H9 (cell line): ENCODE measurements around the gene DAGLB. TPM values are rescaled to one million over a fixed set of nuclear protein-coding genes. Genes with fewer than 3 reads are reported as not detected.

Experiments
- DNase-seq: peaks from one replicate; pipeline ENCODE4 v3.0.0-alpha.2; 2017
- H2AFZ ChIP-seq: one replicate; pipeline ENCODE4 v1.6.1; 2013; ENCODE audit warnings: mild to moderate bottlenecking, low read length, control low read depth, moderate library complexity
- H2AK5ac ChIP-seq: 2 replicates; pipeline ENCODE4 v1.6.1; 2013; ENCODE audit warnings: low read length, control low read depth, mixed read lengths; ENCODE audit not compliant: insufficient read length
- H2BK120ac ChIP-seq: one replicate; pipeline ENCODE4 v1.6.1; 2013; ENCODE audit warnings: low read depth, mild to moderate bottlenecking, low read length, control low read depth, inconsistent platforms; ENCODE audit not compliant: poor library complexity, severe bottlenecking
- H2BK12ac ChIP-seq: 2 replicates; pipeline ENCODE4 v1.6.1; 2013; ENCODE audit warnings: low read length, control low read depth, mixed read lengths, low read depth; ENCODE audit not compliant: insufficient read length
- H2BK15ac ChIP-seq: 2 replicates; pipeline ENCODE4 v1.6.1; 2013; ENCODE audit warnings: low read depth, low read length, control low read depth
- H2BK20ac ChIP-seq: one replicate; pipeline ENCODE4 v1.6.1; 2013; ENCODE audit warnings: low read depth, mild to moderate bottlenecking, low read length, control low read depth, inconsistent platforms; ENCODE audit not compliant: poor library complexity, severe bottlenecking
- H2BK5ac ChIP-seq: 2 replicates; pipeline ENCODE4 v1.6.1; 2013; ENCODE audit warnings: low read length, control low read depth, mixed read lengths; ENCODE audit not compliant: insufficient read length
- H3K14ac ChIP-seq: 2 replicates; pipeline ENCODE4 v1.6.1; 2013; ENCODE audit warnings: low read length, control low read depth; ENCODE audit not compliant: insufficient read depth
- H3K18ac ChIP-seq: 2 replicates; pipeline ENCODE4 v1.6.1; 2013; ENCODE audit warnings: low read depth, mild to moderate bottlenecking, mixed read lengths, low read length, control low read depth; ENCODE audit not compliant: insufficient read length
- H3K23ac ChIP-seq: 2 replicates; pipeline ENCODE4 v1.6.1; 2013; ENCODE audit warnings: low read length, control low read depth, mixed read lengths, low read depth; ENCODE audit not compliant: insufficient read length
- H3K23me2 ChIP-seq: 2 replicates; pipeline ENCODE4 v1.6.1; 2013; ENCODE audit warnings: low read depth, mild to moderate bottlenecking, mixed read lengths, low read length, control low read depth; ENCODE audit not compliant: insufficient read length, poor library complexity, severe bottlenecking
- H3K27ac ChIP-seq: 2 replicates; pipeline ENCODE4 v1.5.1; 2013; ENCODE audit warnings: low read length, control low read depth, mixed read lengths, low read depth; ENCODE audit not compliant: insufficient read length
- H3K27me3 ChIP-seq: 2 replicates; pipeline ENCODE4 v1.6.1; 2013; ENCODE audit warnings: low read length, control low read depth, inconsistent platforms; ENCODE audit not compliant: insufficient read depth
- H3K4ac ChIP-seq: 2 replicates; pipeline ENCODE4 v1.6.1; 2013; ENCODE audit warnings: low read depth, mild to moderate bottlenecking, control low read depth, inconsistent platforms, low read length, moderate library complexity
- H3K4me1 ChIP-seq: 2 replicates; pipeline ENCODE4 v1.6.1; 2013; ENCODE audit warnings: low read length, control low read depth, inconsistent platforms; ENCODE audit not compliant: insufficient read depth
- H3K4me2 ChIP-seq: 2 replicates; pipeline ENCODE4 v1.6.1; 2013; ENCODE audit warnings: low read length, control low read depth, mixed read lengths; ENCODE audit not compliant: insufficient read length, insufficient read depth
- H3K56ac ChIP-seq: 2 replicates; pipeline ENCODE4 v1.6.1; 2013; ENCODE audit warnings: low read depth, mild to moderate bottlenecking, mixed read lengths, low read length, control low read depth; ENCODE audit not compliant: insufficient read length
- H3K79me1 ChIP-seq: 2 replicates; pipeline ENCODE4 v1.6.1; 2013; ENCODE audit warnings: low read depth, mild to moderate bottlenecking, moderate library complexity, low read length, control low read depth, inconsistent platforms; ENCODE audit not compliant: insufficient read depth, poor library complexity, severe bottlenecking
- H3K79me2 ChIP-seq: 2 replicates; pipeline ENCODE4 v1.6.1; 2013; ENCODE audit warnings: low read length, control low read depth, inconsistent platforms; ENCODE audit not compliant: insufficient read depth
- H3K9ac ChIP-seq: 2 replicates; pipeline ENCODE4 v1.6.1; 2013; ENCODE audit warnings: low read length, control low read depth, mixed read lengths; ENCODE audit not compliant: insufficient read length; ENCODE audit errors: extremely low read depth
- H3K9me3 ChIP-seq: one replicate; pipeline ENCODE4 v1.6.1; 2013; ENCODE audit warnings: low read depth, low read length, inconsistent platforms; ENCODE audit not compliant: control insufficient read depth
- H3T11ph ChIP-seq: one replicate; pipeline ENCODE4 v1.6.1; 2013; ENCODE audit warnings: mild to moderate bottlenecking, low read length, control low read depth, inconsistent platforms
- H4K20me1 ChIP-seq: one replicate; pipeline ENCODE4 v1.6.1; 2013; ENCODE audit not compliant: control insufficient read depth, insufficient read length, insufficient read depth
- H4K5ac ChIP-seq: 2 replicates; pipeline ENCODE4 v1.6.1; 2013; ENCODE audit warnings: low read depth, mild to moderate bottlenecking, mixed read lengths, low read length, control low read depth; ENCODE audit not compliant: insufficient read length
- H4K8ac ChIP-seq: replicated peaks from 2 replicates; pipeline ENCODE4 v1.6.1; 2013; ENCODE audit warnings: low read length, control low read depth, mixed read lengths, low read depth; ENCODE audit not compliant: insufficient read length
- H4K91ac ChIP-seq: 2 replicates; pipeline ENCODE4 v1.6.1; 2013; ENCODE audit warnings: low read depth, mild to moderate bottlenecking, moderate library complexity, mixed read lengths, low read length, control low read depth; ENCODE audit not compliant: insufficient read length
- H3K27ac Mint-ChIP-seq, 3 experiments: 2 replicates in 2 of 3; 3 replicates in 1 of 3; pipeline ENCODE4 v1.8.0; 2020 to 2021; ENCODE audit warnings: mixed read lengths in 3 of 3, mild to moderate bottlenecking in 1 of 3, moderate library complexity in 1 of 3
- H3K27me3 Mint-ChIP-seq: 2 replicates; pipeline ENCODE4 v1.8.0; 2021; ENCODE audit warnings: low read depth, mild to moderate bottlenecking, moderate library complexity, mixed read lengths
- H3K36me3 Mint-ChIP-seq, 3 experiments: 2 replicates in 2 of 3; 3 replicates in 1 of 3; pipeline ENCODE4 v1.8.0; 2020 to 2021; ENCODE audit warnings: low read depth in 3 of 3, mixed read lengths in 3 of 3; ENCODE audit not compliant: insufficient read depth in 1 of 3
- H3K4me1 Mint-ChIP-seq, 2 experiments: 2 replicates each; pipeline ENCODE4 v1.8.0; 2020; ENCODE audit warnings: mixed read lengths in 2 of 2
- H3K4me3 Mint-ChIP-seq, 2 experiments: 2 replicates in 1 of 2; 3 replicates in 1 of 2; pipeline ENCODE4 v1.8.0; 2020 to 2021; ENCODE audit warnings: mild to moderate bottlenecking in 2 of 2, mixed read lengths in 2 of 2, moderate library complexity in 1 of 2
- H3K9me3 Mint-ChIP-seq, 2 experiments: 2 replicates in 1 of 2; 3 replicates in 1 of 2; pipeline ENCODE4 v1.8.0; 2020; ENCODE audit warnings: mild to moderate bottlenecking in 2 of 2, mixed read lengths in 2 of 2, moderate library complexity in 1 of 2
- WGBS: extraction: QIAGEN DNeasy Blood & Tissue Kit; methylation state at CpG from one replicate; pipeline ENCODE4 v1.1.7; 2013; ENCODE audit warnings: missing lambda C conversion rate, low lambda C conversion rate, mixed read lengths; ENCODE audit not compliant: insufficient read length; ENCODE audit errors: extremely low coverage; 5-methylcytosine and 5-hydroxymethylcytosine counted together
- total RNA-seq: library from RNA; stranded (reverse); gene quantifications from 2 replicates; pipeline ENCODE4 v1.2.1, GENCODE V29; 2021
- TF ChIP-seq, protein P1 (sequence below): fragments of 200-600 bp; sonication (generic); conservative IDR thresholded peaks from 3 replicates; pipeline ENCODE4 v1.8.0; 2021; ENCODE audit warnings: antibody characterized with exemption, mild to moderate bottlenecking

The DAGLB gene
- total RNA-seq, 1 experiment from 2014 or later, result 46.4 TPM

DNA sequence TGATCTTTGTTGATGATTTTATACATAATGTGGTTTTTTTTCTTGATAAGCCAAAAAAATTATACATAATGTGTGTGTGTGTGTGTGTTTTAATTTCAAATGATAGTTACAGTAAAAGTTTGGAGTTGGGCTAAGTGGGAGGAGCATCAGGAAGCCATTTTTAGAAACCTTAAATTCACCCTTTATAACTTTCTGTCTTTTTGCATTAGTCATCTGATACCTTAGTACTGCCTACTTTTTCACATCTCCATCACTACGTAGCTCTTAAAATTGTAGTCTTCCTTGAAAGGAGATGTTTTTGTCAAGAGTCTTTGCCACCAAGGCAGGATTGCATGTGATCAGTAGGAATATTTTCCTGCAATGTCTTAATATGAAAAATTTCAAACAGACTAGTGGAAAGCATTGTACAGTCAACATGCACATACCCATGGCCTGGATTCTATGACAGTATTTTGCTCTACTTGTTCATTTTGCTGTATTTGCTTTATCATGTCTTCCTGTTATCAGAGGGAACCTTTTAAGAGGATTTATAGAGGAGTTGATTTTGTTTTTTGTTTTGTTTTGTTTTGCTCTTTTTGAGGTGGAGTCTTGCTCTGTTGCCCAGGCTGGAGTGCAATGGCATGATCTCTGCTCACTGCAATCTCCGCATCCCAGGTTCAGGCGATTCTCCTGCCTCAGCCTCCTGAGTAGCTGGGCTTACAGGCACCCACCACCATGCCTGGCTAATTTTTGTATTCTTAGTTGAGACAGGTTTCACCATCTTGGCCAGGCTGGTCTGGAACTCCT lies 67.3 kb downstream of the DAGLB start:
- Histone ChIP-seq H2BK120ac (no peak overlapping the region), H4K8ac (no peak overlapping the region), H3K79me2 (peaks cover 86% of the 10 kb centered on the region), H2BK12ac (no peak overlapping the region), H2AK5ac (no peak overlapping the region), H3K27ac (no peak overlapping the region), H4K20me1 (no peaks in the 10 kb centered on the region), H3K23me2 (peaks cover 2% of the 10 kb centered on the region), H4K91ac (no peak overlapping the region), H2AFZ (no peak overlapping the region), H3K9me3 (no peaks in the 10 kb centered on the region), H3K9ac (no peak overlapping the region), H4K5ac (no peak overlapping the region), H3K27me3 (no peaks in the 10 kb centered on the region), H3T11ph (no peak overlapping the region), H3K4me1 (peaks cover 8% of the 10 kb centered on the region), H3K23ac (no peak overlapping the region), H3K4me2 (no peak overlapping the region), H3K18ac (no peak overlapping the region), H3K79me1 (no peaks in the 10 kb centered on the region), H3K56ac (no peak overlapping the region), H2BK20ac (no peak overlapping the region), H3K14ac (no peak overlapping the region), H3K4ac (no peak overlapping the region), H2BK5ac (no peak overlapping the region), H2BK15ac (no peak overlapping the region)
- TF ChIP-seq, protein P1, sequence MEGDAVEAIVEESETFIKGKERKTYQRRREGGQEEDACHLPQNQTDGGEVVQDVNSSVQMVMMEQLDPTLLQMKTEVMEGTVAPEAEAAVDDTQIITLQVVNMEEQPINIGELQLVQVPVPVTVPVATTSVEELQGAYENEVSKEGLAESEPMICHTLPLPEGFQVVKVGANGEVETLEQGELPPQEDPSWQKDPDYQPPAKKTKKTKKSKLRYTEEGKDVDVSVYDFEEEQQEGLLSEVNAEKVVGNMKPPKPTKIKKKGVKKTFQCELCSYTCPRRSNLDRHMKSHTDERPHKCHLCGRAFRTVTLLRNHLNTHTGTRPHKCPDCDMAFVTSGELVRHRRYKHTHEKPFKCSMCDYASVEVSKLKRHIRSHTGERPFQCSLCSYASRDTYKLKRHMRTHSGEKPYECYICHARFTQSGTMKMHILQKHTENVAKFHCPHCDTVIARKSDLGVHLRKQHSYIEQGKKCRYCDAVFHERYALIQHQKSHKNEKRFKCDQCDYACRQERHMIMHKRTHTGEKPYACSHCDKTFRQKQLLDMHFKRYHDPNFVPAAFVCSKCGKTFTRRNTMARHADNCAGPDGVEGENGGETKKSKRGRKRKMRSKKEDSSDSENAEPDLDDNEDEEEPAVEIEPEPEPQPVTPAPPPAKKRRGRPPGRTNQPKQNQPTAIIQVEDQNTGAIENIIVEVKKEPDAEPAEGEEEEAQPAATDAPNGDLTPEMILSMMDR, result no peak
- Mint-ChIP-seq H3K27ac (peak overlapping the region in 2 of 3 experiments; percentile 4 to 61; a peak in 4 of 7 replicates), H3K9me3 (0 out of 5 replicates have a peak, but pooled peaks cover 0 to 2% of the 10 kb centered on the region in 2 experiments), H3K27me3 (no peaks in the 10 kb centered on the region), H3K36me3 (peaks cover 7 to 29% (median 26%) of the 10 kb centered on the region in 3 experiments; a peak in 6 of 7 replicates), H3K4me3 (no peak overlapping the region), H3K4me1 (peaks cover 51 to 57% of the 10 kb centered on the region in 2 experiments)
- DNase-seq, result no peak
- no CpG with 5 or more reads among the region's 3 CpGs for WGBS
